Tibial nerve (tissue), 4 donors: Measurements from ENCODE around the gene HAUS8. TPM values are rescaled to one million over a fixed set of nuclear protein-coding genes. Genes with fewer than 3 reads are reported as not detected.

ENCODE experiments used
- DNase-seq, 2 donors: peaks; one replicate each; pipeline ENCODE4 v3.0.0-alpha.2; 2019; ENCODE audit warnings: low spot score in 2 of 2
- H3K27ac ChIP-seq, 4 donors: fragments of 200-600 bp; sonication (generic) in 3 of 4; one replicate each; pipeline ENCODE4 v1.5.1; 2017 to 2019; ENCODE audit warnings: mild to moderate bottlenecking in 1 of 4
- H3K27me3 ChIP-seq, 2 donors: fragments of 200-600 bp; sonication (generic) in 1 of 2; one replicate each; pipeline versions ENCODE4 v1.5.1 to v1.6.0; 2017 to 2019
- H3K36me3 ChIP-seq, 3 donors: fragments of 200-600 bp; sonication (generic); one replicate each; pipeline ENCODE4 v1.5.1; 2018 to 2019
- H3K4me1 ChIP-seq, 4 donors: fragments of 200-600 bp; sonication (generic) in 3 of 4; one replicate each; pipeline ENCODE4 v1.5.1; 2017 to 2019
- H3K4me3 ChIP-seq, 4 donors: fragments of 200-600 bp; sonication (generic) in 3 of 4; one replicate each; pipeline ENCODE4 v1.5.1; 2017 to 2019; ENCODE audit warnings: mild to moderate bottlenecking in 1 of 4, moderate library complexity in 1 of 4
- H3K9me3 ChIP-seq, 4 donors: fragments of 200-600 bp; sonication (generic) in 3 of 4; one replicate each; pipeline ENCODE4 v1.5.1; 2017 to 2019
- EP300 ChIP-seq, 2 donors: sonication (generic); formaldehyde crosslinking; IDR thresholded peaks; one replicate each; pipeline ENCODE4 v1.6.1; 2017; ENCODE audit warnings: antibody characterized with exemption in 2 of 2, mild to moderate bottlenecking in 1 of 2
- POLR2A ChIP-seq, 2 donors: fragments of 450-650 bp; IDR thresholded peaks; one replicate each; pipeline ENCODE4 v1.6.1; 2017; ENCODE audit warnings: antibody characterized with exemption in 2 of 2, mild to moderate bottlenecking in 2 of 2, moderate library complexity in 2 of 2
- WGBS, 2 donors: methylation state at CpG; one replicate each; pipeline ENCODE4 v1.1.5; 2018; 5-methylcytosine and 5-hydroxymethylcytosine counted together
- total RNA-seq, 4 donors: library from RNA; depleted of rRNA; stranded (reverse); fragments of >200 nt; gene quantifications; one replicate each; pipeline ENCODE4 v1.1.0, GENCODE V29; 2016
- TF ChIP-seq, protein P1 (sequence below), 5 experiments: fragments of 200-600 bp in 3 of 5; fragments of 450-650 bp in 2 of 5; sonication (generic) in 3 of 5; IDR thresholded peaks; one replicate each; pipeline ENCODE4 v1.5.1; 2016 to 2019; ENCODE audit warnings: antibody characterized with exemption in 5 of 5, mild to moderate bottlenecking in 3 of 5, moderate library complexity in 2 of 5

HAUS8 gene
- total RNA-seq, 4 donors from 2014 or later, result 2.6 to 11.6 (median 4.3) TPM

DNA sequence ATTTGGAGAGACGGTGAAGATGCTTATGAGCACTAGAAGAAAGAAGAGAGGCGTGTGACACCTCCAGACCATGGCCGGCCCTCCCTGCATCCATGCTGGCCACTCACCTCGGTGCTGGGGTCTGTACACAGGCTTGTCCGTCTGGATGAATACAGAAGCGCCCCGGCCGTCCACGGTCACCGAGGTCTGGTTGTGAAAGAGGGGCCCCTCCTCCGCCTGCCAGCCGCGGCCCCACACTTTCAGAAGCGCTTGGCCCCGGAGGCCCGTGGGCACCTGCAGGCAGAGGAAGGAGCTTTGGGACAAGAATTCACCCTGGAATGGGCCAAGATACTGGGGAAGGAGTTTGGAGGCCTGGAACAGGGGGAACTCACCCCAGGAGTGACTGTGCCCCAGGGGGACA is 63.8 kb downstream of the HAUS8 start:
- DNase-seq, result no peak
- H3K27me3 ChIP-seq, result no peaks in the 10 kb centered on the region
- H3K27ac ChIP-seq, result no peak overlapping the region
- TF ChIP-seq EP300 (IDR thresholded peaks at IDR 0.05) (no peak), POLR2A (IDR thresholded peaks at IDR 0.05) (no peak)
- TF ChIP-seq, protein P1, sequence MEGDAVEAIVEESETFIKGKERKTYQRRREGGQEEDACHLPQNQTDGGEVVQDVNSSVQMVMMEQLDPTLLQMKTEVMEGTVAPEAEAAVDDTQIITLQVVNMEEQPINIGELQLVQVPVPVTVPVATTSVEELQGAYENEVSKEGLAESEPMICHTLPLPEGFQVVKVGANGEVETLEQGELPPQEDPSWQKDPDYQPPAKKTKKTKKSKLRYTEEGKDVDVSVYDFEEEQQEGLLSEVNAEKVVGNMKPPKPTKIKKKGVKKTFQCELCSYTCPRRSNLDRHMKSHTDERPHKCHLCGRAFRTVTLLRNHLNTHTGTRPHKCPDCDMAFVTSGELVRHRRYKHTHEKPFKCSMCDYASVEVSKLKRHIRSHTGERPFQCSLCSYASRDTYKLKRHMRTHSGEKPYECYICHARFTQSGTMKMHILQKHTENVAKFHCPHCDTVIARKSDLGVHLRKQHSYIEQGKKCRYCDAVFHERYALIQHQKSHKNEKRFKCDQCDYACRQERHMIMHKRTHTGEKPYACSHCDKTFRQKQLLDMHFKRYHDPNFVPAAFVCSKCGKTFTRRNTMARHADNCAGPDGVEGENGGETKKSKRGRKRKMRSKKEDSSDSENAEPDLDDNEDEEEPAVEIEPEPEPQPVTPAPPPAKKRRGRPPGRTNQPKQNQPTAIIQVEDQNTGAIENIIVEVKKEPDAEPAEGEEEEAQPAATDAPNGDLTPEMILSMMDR (IDR thresholded peaks at IDR 0.05), result no peak
- H3K4me3 ChIP-seq, result no peak overlapping the region
- H3K36me3 ChIP-seq, result no peaks in the 10 kb centered on the region
- no peaks in the 10 kb centered on the region for H3K4me1 ChIP-seq
- peaks cover 0 to 11% (median 0%) of the 10 kb centered on the region in 4 donors for H3K9me3 ChIP-seq
- WGBS, 2 donors, result 89 to 90% methylated on average over 14 to 15 of the region's 16 CpGs

DNA sequence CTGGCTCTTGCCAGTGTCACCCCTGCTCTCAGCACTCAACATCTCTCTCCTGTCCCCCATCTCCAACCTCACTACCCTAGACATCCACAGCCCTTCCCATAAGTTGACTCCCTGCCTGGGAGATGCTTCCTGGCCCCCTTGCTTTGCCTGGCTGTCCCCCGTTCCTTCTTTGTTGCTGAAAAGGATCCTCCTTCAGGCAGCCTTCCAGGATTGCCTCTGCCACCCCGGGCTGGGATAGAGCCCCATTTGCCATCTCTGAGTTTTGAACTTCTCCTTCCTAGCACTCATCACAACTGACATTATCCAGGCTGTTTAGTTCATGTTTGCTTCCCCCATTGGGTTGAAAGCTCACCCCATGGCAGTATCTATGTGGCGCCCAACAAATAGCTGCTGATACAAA is 68.7 kb downstream of the HAUS8 start:
- Histone ChIP-seq H3K9me3 (peaks cover 0 to 11% (median 0%) of the 10 kb centered on the region in 4 donors), H3K4me3 (no peak overlapping the region), H3K4me1 (no peaks in the 10 kb centered on the region), H3K27ac (no peak overlapping the region), H3K36me3 (no peaks in the 10 kb centered on the region), H3K27me3 (no peaks in the 10 kb centered on the region)
- TF ChIP-seq EP300 (IDR thresholded peaks at IDR 0.05) (no peak), POLR2A (IDR thresholded peaks at IDR 0.05) (no peak)
- TF ChIP-seq, protein P1 (IDR thresholded peaks at IDR 0.05), result no peak
- DNase-seq, result no peak
- 87 to 91% methylated on average over 3 of the region's 3 CpGs for WGBS, 2 donors

DNA sequence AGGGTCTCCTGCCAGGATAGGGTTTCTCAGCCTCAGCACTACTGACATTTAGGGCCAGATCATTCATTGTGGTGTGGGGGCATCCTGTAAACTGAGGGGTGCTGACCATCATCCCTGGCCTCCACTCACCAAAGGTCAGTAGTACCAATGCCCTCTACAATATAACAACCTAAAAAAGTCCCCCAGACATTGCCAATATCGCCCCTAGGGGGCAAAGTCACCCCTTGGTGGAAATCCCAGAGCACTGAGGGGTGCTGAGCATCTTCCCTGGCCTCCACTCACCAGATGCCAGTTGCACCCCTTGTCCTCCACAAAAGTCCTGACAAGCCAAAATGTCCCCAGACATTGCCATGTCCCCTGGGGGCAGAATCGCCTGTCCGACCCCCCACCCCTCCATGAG is 70.3 kb downstream of the HAUS8 start:
- no peak for DNase-seq
- no peak for TF ChIP-seq POLR2A (IDR thresholded peaks at IDR 0.05)
- TF ChIP-seq, protein P1 (IDR thresholded peaks at IDR 0.05), result no peak
- TF ChIP-seq EP300 (IDR thresholded peaks at IDR 0.05), result no peak
- Histone ChIP-seq H3K36me3 (no peaks in the 10 kb centered on the region), H3K9me3 (peaks cover 0 to 10% (median 0%) of the 10 kb centered on the region in 4 donors), H3K27ac (no peak overlapping the region), H3K27me3 (no peaks in the 10 kb centered on the region), H3K4me1 (no peaks in the 10 kb centered on the region), H3K4me3 (no peak overlapping the region)
- WGBS, 2 donors, result 75 to 85% methylated on average over 3 of the region's 3 CpGs

DNA sequence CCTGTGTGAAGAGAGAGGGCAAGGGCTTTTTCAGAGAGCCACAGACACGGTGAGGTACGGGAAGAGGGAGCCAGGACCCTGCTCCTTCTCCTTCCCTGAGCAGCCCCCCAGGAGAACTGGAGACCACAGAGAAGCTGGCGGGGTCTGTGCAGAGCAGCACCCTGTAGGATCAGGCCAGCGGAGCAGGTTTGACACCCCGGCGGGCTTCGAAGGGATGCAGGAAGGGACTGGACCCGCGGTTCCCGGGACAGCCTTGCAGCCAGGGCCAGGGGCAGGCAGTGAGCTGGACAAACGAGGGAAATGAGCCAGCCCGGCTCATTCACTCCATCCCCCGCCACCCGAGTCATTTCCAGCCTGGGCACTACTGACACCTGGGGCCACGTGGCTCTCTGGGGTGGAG is 70.9 kb downstream of the HAUS8 start:
- Histone ChIP-seq H3K4me1 (no peaks in the 10 kb centered on the region), H3K27me3 (no peaks in the 10 kb centered on the region), H3K4me3 (no peak overlapping the region), H3K27ac (no peak overlapping the region), H3K36me3 (no peaks in the 10 kb centered on the region), H3K9me3 (peaks cover 0 to 5% (median 0%) of the 10 kb centered on the region in 4 donors)
- TF ChIP-seq, protein P1 (IDR thresholded peaks at IDR 0.05), result no peak
- TF ChIP-seq EP300 (IDR thresholded peaks at IDR 0.05) (no peak), POLR2A (IDR thresholded peaks at IDR 0.05) (no peak)
- DNase-seq, result no peak
- WGBS, 2 donors, result 84 to 86% methylated on average over 4 to 14 of the region's 15 CpGs

DNA sequence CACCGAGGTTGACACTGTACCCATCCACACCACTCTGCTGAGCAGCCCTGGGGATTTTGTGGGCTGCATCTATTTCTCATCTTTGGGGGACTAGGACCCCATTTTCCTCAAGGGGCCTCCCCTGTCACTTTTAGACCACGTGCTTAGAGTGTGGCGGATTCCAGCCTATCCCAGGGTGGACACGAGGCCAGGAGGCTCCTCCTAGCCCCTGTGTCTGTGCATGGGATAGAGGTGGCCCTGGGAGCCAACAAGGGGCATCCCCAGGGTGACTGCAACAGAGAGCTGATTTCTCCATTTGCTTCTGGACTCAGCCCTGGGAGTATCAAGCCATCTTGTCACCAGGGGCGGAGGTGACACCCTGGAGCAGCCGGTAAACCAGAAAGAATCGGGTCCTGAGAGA is 72.8 kb downstream of the HAUS8 start:
- no peaks in the 10 kb centered on the region for H3K36me3 ChIP-seq
- 63 to 67% methylated on average over 7 of the region's 7 CpGs for WGBS, 2 donors
- DNase-seq, result no peak

More for the DNA sequence above, 72.8 kb downstream of the HAUS8 start:
- TF ChIP-seq POLR2A (IDR thresholded peaks at IDR 0.05) (no peak), EP300 (IDR thresholded peaks at IDR 0.05) (no peak)
- TF ChIP-seq, protein P1 (IDR thresholded peaks at IDR 0.05), result no peak
- Histone ChIP-seq H3K27ac (no peak overlapping the region), H3K4me3 (no peak overlapping the region), H3K4me1 (no peaks in the 10 kb centered on the region), H3K27me3 (no peaks in the 10 kb centered on the region), H3K9me3 (peaks cover 0 to 15% (median 0%) of the 10 kb centered on the region in 4 donors)
